Testis (tissue), 3 donors: ENCODE data around the gene PAGR1. TPM values are rescaled to one million over a fixed set of nuclear protein-coding genes. Genes with fewer than 3 reads are reported as not detected.

Experiments used
- DNase-seq: peaks from one replicate; pipeline ENCODE4 v3.0.0-alpha.2; 2019
- H3K27ac ChIP-seq, 2 donors: fragments of 200-600 bp; sonication (generic); one replicate each; pipeline ENCODE4 v1.5.1; 2019
- H3K27me3 ChIP-seq: fragments of 200-600 bp; sonication (generic); one replicate; pipeline ENCODE4 v1.5.1; 2019
- H3K36me3 ChIP-seq: fragments of 200-600 bp; sonication (generic); one replicate; pipeline ENCODE4 v1.5.1; 2017; ENCODE audit warnings: low read depth; ENCODE audit errors: missing control alignments
- H3K4me1 ChIP-seq: fragments of 200-600 bp; sonication (generic); one replicate; pipeline ENCODE4 v1.5.1; 2019
- H3K4me3 ChIP-seq, 2 donors: fragments of 200-600 bp; sonication (generic); one replicate each; pipeline ENCODE4 v1.5.1; 2017 to 2019
- H3K9me3 ChIP-seq: fragments of 200-600 bp; sonication (generic); one replicate; pipeline ENCODE4 v1.5.1; 2017
- POLR2A ChIP-seq: fragments of 450-650 bp; IDR thresholded peaks from one replicate; pipeline ENCODE4 v1.6.1; 2017; ENCODE audit warnings: antibody characterized with exemption, mild to moderate bottlenecking, moderate library complexity
- WGBS, 2 donors: methylation state at CpG; one replicate each; pipeline ENCODE4 v1.1.5; 2018; 5-methylcytosine and 5-hydroxymethylcytosine counted together
- intact Hi-C: fragments of 100-400 bp; cut with DNase I; formaldehyde crosslinking; loops from one replicate; pipeline ENCODE4 v1.15.1; 2023; ENCODE audit warnings: low total_unique reads
- polyA plus RNA-seq: library from polyadenylated mRNA; stranded (reverse); fragments of 350-450 nt; fragmentation: Illumina TruSeq; extraction: RNeasy Lipid Tissue Mini Kit (QIAGEN cat#74804); gene quantifications from one replicate; pipeline ENCODE4 v1.2.3, GENCODE V29; 2014; ENCODE audit warnings: low read depth, low replicate concordance; ENCODE audit not compliant: insufficient read depth
- total RNA-seq, 2 donors: library from RNA; depleted of rRNA; stranded (reverse); fragments of >200 nt; gene quantifications; one replicate each; pipeline ENCODE4 v1.2.3, GENCODE V29; 2016
- TF ChIP-seq, protein P1 (sequence below), 3 experiments: fragments of 450-650 bp in 2 of 3; fragments of 200-600 bp in 1 of 3; sonication (generic) in 1 of 3; IDR thresholded peaks; one replicate each; pipeline ENCODE4 v1.5.1; 2016 to 2019; ENCODE audit warnings: antibody characterized with exemption in 3 of 3, mild to moderate bottlenecking in 2 of 3, moderate library complexity in 1 of 3

The PAGR1 gene
- total and polyA plus RNA-seq, 3 donors from 2014 or later = 36.1 to 68.4 (median 53.0) TPM

DNA sequence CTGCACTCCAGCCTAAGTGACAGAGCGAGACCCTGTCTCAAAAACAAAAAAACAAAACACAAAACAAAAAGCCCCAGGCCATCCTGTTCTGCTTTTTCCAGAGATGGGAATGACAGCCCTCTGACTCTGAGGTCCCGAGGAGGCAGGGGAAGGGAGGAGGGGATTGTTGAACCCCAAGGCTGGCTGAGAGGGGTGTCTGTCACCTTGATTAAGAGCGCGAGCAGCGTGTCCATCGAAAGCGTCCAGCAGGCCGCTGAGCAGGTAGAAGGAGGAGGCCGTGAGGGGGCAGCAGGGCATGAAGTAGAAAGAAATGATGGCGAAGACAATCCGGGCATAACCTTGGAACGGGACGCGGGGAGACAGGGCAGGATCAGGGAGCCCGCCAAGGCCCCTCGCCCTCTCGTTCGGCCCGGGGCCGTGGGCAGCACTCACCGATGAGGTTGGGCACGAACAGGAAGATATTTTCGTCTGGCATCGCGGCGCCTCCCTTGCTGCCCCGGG is 46.5 kb downstream of the PAGR1 start:
- no peaks in the 10 kb centered on the region for H3K27me3 ChIP-seq
- H3K4me1 ChIP-seq = peaks cover 12% of the 10 kb centered on the region
- peak overlapping the region; percentile 91 to 98 for H3K27ac ChIP-seq
- no peaks in the 10 kb centered on the region for H3K36me3 ChIP-seq
- TF ChIP-seq, protein P1, sequence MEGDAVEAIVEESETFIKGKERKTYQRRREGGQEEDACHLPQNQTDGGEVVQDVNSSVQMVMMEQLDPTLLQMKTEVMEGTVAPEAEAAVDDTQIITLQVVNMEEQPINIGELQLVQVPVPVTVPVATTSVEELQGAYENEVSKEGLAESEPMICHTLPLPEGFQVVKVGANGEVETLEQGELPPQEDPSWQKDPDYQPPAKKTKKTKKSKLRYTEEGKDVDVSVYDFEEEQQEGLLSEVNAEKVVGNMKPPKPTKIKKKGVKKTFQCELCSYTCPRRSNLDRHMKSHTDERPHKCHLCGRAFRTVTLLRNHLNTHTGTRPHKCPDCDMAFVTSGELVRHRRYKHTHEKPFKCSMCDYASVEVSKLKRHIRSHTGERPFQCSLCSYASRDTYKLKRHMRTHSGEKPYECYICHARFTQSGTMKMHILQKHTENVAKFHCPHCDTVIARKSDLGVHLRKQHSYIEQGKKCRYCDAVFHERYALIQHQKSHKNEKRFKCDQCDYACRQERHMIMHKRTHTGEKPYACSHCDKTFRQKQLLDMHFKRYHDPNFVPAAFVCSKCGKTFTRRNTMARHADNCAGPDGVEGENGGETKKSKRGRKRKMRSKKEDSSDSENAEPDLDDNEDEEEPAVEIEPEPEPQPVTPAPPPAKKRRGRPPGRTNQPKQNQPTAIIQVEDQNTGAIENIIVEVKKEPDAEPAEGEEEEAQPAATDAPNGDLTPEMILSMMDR (IDR thresholded peaks at IDR 0.05) = peak in 1 of 3 experiments; percentile 27
- no peak for TF ChIP-seq POLR2A
- H3K4me3 ChIP-seq = peak overlapping the region; percentile 87 to 97
- intact Hi-C loops = no loop called here
- DNase-seq = peak; percentile 76
- H3K9me3 ChIP-seq = no peaks in the 10 kb centered on the region
- 1% methylated on average over 23 to 27 of the region's 27 CpGs for WGBS, 2 donors

GRCh38 chr16:29862884-29863668 is 47.1 kb downstream of the PAGR1 start, which contains the start of gene CDIPT:
Gene CDIPT (minus strand): TSS chr16:29863226. CDS start chr16:29862857, 369 bp downstream.
- no peaks in the 10 kb centered on the region for H3K27me3 ChIP-seq
- peak within 1 kb of the TSS; percentile 91 to 98 for H3K27ac ChIP-seq
- H3K36me3 ChIP-seq = no peaks in the 10 kb centered on the region
- TF ChIP-seq, protein P1 (IDR thresholded peaks at IDR 0.05) = peak; percentile 42 to 84 (median 81)
- no peak for TF ChIP-seq POLR2A
- H3K4me1 ChIP-seq = peaks cover 12% of the 10 kb centered on the region
- peak within 1 kb of the TSS; percentile 87 to 97 for H3K4me3 ChIP-seq
- DNase-seq = peak; percentile 97
- 0 to 1% methylated on average over 27 to 56 of the region's 57 CpGs for WGBS, 2 donors
- H3K9me3 ChIP-seq = no peaks in the 10 kb centered on the region
- intact Hi-C loops = no loop called here

DNA sequence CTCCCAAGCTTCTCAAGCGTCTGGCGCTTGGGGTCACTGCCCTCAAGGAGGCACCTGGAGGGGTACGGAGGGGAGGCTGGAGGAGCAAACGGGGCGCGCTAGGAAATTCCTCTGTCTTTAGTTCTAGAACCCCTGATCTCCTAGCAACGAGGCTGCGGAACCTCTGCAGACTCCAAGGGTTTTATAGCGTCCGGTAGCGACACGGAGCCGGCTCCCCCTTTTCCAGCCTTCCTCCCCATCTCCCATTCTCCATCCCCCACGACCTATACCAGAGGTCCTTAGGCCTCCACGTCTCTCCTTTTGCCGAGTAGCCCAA is 47.7 kb downstream of the PAGR1 start:
- TF ChIP-seq, protein P1 (IDR thresholded peaks at IDR 0.05) = no peak
- TF ChIP-seq POLR2A = no peak
- intact Hi-C loops = no loop called here
- 21 to 48% methylated on average over 10 to 16 of the region's 16 CpGs for WGBS, 2 donors

GRCh38 chr16:29864205-29864604 is 48.3 kb downstream of the PAGR1 start:
- Histone ChIP-seq H3K4me3 (peak overlapping the region; percentile 87 to 97), H3K27ac (no peak overlapping the region), H3K36me3 (no peaks in the 10 kb centered on the region), H3K27me3 (no peaks in the 10 kb centered on the region), H3K9me3 (no peaks in the 10 kb centered on the region), H3K4me1 (peaks cover 12% of the 10 kb centered on the region)
- no peak for DNase-seq
- TF ChIP-seq, protein P1 (IDR thresholded peaks at IDR 0.05) = no peak
- no peak for TF ChIP-seq POLR2A
- 57 to 59% methylated on average over 9 of the region's 9 CpGs for WGBS, 2 donors
- intact Hi-C loops = no loop called here

More for the DNA sequence above, 47.7 kb downstream of the PAGR1 start:
- Histone ChIP-seq H3K27me3 (no peaks in the 10 kb centered on the region), H3K36me3 (no peaks in the 10 kb centered on the region), H3K27ac (peak overlapping the region; percentile 91 to 98), H3K4me1 (peaks cover 12% of the 10 kb centered on the region), H3K4me3 (peak overlapping the region; percentile 87 to 97), H3K9me3 (no peaks in the 10 kb centered on the region)
- no peak for DNase-seq
